GM21515 (cell line): ENCODE results near the gene SMPDL3A.
A peak's percentile ranks its signal among the peaks of the same experiment; 100 is the strongest.

Experiments used
- ATAC-seq: cut with Tn5 transposase; IDR thresholded peaks from one replicate; pipeline ENCODE4 v1.9.1; 2021; ENCODE audit not compliant: unreplicated experiment

Gene SMPDL3A

GRCh38 chr6:122800906-122801305, 11.8 kb downstream of the SMPDL3A start:
- ATAC-seq = no peak

- ATAC-seq = no peak
These were observed 12.3 kb downstream of the SMPDL3A start for GRCh38 chr6:122801397-122801796.

- no peak for ATAC-seq
These were observed 14.2 kb downstream of the SMPDL3A start for GRCh38 chr6:122803171-122803661.

DNA sequence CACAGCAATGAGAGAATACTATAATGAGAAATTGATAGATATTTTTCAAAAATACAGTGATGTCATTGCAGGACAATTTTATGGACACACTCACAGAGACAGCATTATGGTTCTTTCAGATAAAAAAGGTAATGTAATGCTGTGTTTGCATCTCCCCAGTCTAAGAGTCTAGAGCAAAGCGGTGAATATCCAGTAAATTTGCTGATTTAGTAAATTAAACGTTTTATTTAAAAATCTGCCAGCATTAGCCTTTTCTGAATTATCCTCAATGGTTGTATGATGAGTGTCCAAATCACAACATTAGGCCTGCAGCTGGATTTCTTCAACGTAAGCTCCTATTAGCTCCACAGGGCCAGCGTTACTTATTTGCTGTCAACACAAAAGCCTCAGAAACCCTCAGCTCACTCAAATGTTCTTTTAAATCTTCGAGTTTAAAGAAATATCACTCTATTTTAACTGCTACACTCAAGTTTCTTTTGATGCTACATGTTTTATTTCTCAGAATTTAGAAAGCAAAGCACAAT, 16.0 kb downstream of the SMPDL3A start:
- no peak for ATAC-seq

DNA sequence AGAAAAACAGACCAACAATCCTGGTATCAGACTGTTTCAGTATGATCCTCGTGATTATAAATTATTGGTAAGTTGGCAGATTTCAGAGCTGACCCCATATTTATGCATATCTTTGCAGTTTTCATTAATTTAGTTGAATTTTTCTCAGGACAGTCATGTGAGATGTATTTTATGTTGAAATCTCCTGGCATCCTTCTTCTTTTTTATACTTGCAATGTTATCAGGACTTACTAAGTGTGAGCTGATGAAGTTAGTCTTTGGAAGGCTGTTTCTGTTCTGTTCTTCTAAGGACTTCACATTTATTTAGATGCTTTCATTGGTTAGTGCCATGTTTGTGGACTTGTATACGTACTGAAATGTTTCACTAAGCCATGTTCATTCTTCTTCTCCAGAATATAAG, 17.2 kb downstream of the SMPDL3A start:
- ATAC-seq = no peak

GRCh38 chr6:122808121-122808885, 19.2 kb downstream of the SMPDL3A start:
- no peak for ATAC-seq

DNA sequence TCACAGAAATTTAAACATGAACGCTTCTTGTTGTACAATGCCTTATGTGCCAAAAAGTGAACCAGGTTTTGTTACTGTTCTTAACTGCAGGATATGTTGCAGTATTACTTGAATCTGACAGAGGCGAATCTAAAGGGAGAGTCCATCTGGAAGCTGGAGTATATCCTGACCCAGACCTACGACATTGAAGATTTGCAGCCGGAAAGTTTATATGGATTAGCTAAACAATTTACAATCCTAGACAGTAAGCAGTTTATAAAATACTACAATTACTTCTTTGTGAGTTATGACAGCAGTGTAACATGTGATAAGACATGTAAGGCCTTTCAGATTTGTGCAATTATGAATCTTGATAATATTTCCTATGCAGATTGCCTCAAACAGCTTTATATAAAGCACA, 19.9 kb downstream of the SMPDL3A start:
- ATAC-seq = no peak

DNA sequence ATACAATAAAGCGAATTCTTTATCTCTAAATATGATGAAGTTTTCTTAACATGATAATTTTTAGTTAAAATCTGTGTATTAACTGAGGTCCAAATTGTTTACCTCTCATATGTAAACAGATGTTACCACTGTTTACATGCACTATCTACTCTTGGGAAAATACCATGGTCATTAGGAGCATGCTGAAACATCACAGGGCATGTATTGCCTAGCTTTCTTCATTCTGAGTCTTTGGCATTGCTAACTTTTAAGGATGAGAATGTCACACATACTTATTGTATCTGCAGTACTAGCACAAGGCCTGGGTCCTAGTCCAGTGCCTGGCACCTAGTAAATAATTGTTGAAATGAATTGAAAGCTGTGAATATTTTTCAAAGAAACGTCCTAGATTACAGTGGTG, 20.6 kb downstream of the SMPDL3A start:
- no peak for ATAC-seq

GRCh38 chr6:122810189-122810588, 21.1 kb downstream of the SMPDL3A start:
- ATAC-seq = no peak

DNA sequence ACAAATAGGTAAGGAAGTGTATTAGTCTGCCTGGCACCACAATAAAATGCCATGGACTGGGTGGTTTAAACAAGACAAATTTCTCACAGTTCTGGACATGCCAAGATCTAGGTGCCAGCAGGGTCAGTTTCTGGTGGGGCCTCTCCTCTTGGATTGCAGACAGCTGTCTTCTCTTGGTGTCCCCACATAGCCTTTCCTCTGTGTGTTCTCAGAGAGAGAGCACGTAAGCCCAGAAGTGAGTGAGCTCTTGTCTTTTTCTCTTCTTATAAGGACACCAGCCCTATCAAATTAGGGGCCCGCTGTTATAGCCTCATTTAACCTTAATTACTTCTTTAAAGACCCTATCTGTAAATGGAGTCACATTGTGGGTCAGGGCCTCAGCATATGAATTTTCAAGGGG, 28.3 kb downstream of the SMPDL3A start:
- no peak for ATAC-seq

DNA sequence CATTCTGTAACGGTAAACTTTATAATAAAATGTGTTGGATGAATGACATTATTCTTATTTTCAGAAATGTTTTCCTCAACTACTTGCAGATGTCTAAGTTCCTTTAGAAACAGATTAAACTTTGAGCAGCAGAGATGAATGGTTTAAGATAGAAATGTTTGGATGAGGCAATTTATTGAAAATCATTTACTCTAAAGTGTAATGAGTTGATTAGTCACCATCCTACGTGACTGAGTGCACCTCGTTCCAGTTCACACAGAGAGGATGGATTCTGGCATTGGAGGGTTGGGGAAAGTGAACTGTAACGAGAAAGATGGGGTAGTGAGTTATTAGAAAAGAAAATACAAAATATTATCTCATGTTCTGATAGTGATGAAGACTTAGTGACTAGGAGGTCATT, 28.7 kb downstream of the SMPDL3A start:
- ATAC-seq = no peak

DNA sequence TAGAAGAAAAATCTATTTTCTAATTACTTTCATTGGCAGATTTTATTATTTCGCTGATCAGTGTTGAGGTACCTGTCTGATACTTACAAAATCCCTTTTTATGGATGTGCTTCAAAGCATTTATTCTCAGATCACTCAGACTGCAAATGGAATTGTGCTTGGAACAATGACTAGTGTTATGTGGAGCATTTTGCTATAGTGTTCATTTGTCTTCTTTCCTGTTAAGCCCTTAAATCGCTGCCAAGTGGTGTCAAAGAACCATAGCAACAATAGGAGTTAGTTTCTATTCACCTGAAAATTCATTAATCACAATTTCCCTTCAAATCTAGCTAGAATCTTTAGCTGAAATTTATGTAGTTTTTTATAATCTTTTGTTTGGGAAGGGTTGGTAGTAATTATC, 29.8 kb downstream of the SMPDL3A start:
- ATAC-seq = no peak

DNA sequence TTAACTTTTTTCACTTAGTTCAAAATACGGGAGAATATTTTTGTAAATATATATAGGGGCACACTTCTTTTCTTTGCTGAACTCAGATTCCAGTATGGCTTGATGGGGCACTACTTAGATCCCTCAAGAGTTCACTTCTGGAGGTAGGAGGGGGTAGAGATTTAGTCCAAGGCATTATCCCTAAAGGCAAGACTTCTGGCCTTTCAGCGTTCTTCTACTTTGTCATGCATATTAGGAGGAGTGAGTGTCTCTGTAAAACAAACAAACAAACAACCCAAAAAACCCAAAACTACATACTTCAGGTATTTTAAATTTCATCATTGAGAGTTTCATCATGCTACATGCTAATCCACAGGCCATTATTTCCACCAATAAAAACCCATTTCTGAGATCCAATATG, 32.0 kb downstream of the SMPDL3A start:
- no peak for ATAC-seq

GRCh38 chr6:122825163-122825562, 36.1 kb downstream of the SMPDL3A start:
- no peak for ATAC-seq

DNA sequence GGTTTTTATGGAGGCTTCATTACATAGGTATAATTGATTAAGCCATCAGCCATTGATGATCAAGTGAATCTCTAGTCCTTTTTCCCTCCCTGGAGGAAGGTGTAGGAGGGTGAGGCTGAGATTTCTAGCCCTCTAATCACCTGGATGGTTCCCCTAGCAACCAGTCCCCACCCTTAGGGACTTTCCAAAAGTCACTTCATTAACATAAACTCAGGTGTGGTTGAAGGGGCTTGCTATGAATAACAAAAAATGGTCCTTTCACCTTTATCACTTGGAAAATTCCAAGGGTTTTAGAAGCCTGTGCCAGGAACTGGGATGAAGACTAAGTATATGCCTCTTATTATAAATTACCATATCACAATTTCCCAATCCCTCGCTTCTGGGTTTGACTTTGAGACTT, 40.4 kb downstream of the SMPDL3A start:
- no peak for ATAC-seq

DNA sequence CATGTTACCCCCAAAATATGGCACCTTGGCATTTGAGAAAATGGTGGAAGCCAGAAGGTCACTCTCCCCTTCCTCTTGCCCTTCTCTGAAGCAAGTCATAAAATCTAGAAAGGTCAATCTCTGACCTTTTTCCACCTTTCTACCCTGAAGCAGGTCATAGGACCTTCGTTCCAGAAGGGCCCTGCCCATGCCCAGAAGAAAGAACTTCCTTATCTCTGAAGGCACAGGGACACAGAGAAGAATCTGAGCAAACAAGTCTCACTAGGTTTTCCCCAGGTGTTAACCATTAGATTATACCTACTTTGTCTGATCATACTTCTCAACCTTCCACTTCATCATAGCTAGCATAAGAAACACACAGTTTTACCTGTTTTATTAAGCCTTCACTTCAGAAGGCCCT, 42.5 kb downstream of the SMPDL3A start:
- no peak for ATAC-seq

GRCh38 chr6:122832459-122832858, 43.4 kb downstream of the SMPDL3A start:
- ATAC-seq = no peak

DNA sequence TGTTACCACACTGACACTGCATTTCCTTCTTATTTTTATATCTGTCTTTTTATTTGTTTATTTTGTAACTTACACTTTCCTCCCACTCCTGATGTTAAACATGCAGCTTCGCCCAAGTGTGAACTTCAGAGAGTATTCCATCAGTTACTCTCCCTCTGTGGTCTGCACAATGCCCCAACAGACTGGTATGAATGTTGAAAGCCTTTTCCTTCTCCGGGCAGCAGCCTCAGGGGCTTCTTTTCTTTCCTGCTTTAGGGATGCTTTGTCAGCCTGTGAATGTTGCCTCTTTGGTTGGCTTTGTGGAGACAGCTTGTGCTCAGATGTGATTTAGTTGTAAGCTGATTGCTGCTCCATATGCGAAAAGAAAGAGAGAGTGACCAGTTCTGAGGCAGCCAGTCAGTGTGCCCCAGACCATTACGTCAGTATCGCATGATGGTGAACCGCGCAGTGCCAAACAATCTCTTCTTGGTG, 44.0 kb downstream of the SMPDL3A start:
- no peak for ATAC-seq

DNA sequence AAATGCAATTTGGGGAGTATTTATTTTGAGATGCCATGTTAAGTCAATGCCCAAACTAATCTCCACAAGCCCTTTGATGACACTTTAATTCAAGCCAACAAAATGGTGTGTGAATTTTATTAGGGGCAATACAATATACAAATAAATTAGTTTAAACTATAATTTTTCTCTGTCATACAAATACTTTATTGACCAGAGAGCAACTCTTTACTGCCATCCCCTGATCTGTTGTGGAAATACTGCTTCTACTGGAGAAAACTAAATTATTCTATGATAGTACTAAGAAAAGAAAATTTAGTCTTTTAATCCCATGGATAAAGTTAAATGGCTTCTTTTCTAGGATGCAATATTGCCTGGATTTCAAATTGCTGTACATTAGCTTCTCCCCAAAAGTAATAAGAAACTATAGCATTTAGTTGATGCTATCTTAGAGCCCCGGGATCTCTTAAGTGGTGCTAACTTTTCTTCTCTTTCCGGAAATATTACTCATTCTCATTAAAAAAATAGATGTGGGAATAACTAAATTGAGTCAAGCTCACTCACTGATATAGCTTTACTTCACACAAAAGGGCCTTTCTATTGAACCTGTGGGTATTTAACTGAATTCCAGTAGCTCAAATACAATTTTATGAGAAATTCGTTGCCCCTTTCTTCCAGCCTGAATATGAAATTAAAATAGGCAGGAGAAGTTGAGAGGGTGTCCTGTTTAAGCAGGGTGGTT, 49.2 kb downstream of the SMPDL3A start:
- ATAC-seq = no peak

- peak; percentile 93 for ATAC-seq
These were observed 50.4 kb downstream of the SMPDL3A start for GRCh38 chr6:122839472-122839871.

GRCh38 chr6:122839906-122840305, 50.8 kb downstream of the SMPDL3A start:
- ATAC-seq = no peak

DNA sequence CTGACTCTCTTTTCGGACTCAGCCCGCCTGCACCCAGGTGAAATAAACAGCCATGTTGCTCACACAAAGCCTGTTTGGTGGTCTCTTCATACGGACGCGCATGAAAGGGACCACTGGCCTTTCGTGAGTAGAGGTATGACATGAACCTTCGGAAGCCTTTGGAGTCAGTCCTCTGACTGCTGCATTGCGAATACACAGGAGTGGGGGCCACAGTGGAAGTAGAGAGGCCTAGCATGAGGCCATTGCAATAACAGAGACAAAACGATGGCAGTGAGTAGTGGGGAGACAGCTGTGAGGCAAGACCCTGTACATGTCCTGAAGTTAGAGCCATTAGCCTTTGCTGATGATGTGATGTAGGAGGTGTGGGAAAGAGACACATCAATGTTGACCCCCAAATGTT, 56.4 kb downstream of the SMPDL3A start:
- ATAC-seq = no peak
